ENCODE measurements around the gene HPSE2. TPM values are rescaled to one million over a fixed set of nuclear protein-coding genes. Genes with fewer than 3 reads are reported as not detected.

HPSE2 gene
- total RNA-seq, 1 experiment from 2014 or later = 0.20 TPM

DNA sequence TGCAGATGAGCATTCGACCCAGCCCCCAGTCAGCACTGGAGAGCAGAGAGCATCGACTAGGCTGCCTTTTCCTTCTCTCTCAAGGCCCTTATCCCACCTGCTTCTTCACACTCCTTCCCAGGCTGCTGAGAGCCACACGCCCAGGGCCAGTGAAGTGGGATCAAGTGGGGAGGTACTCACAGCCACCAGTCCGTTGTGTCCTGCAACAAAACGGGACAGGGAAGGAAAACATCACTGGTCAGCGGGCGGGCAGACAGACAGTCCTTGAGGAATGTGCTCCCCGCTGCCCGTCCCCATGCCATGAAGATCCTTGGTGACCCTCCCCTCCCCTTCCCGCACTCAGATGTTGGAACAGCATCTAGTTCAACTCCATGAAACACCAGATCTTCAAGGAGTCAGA, 824.9 kb downstream of the HPSE2 start:
- no peaks in the 10 kb centered on the region for H3K27me3 ChIP-seq (ENCODE audit: insufficient read depth, low read length)
- Mint-ChIP-seq H3K27ac (peak overlapping the region in 1 of 3 experiments; percentile 87; a peak in 1 of 7 replicates), H3K36me3 (ENCODE audit: insufficient read depth in 1 of 3, low read depth in 3 of 3) (no peaks in the 10 kb centered on the region), H3K27me3 (ENCODE audit: low read depth) (no peaks in the 10 kb centered on the region; the same call in 1 of the 2 replicates), H3K9me3 (no peaks in the 10 kb centered on the region), H3K4me1 (peaks cover 13 to 14% of the 10 kb centered on the region in 2 experiments), H3K4me3 (no peak overlapping the region)
- no peak overlapping the region for H4K5ac ChIP-seq (ENCODE audit: insufficient read length, low read depth, low read length)
- no peak overlapping the region for H2AFZ ChIP-seq (ENCODE audit: low read length)
- H3K4ac ChIP-seq (ENCODE audit: low read depth, low read length) = no peak overlapping the region
- no peak for DNase-seq
- H2BK20ac ChIP-seq (ENCODE audit: low read depth, low read length, poor library complexity, severe bottlenecking) = no peak overlapping the region
- no peak overlapping the region for H3T11ph ChIP-seq (ENCODE audit: low read length)
- no peak overlapping the region; the same call in 1 of the 2 replicates for H3K14ac ChIP-seq (ENCODE audit: insufficient read depth, low read length)
- TF ChIP-seq, protein P1, sequence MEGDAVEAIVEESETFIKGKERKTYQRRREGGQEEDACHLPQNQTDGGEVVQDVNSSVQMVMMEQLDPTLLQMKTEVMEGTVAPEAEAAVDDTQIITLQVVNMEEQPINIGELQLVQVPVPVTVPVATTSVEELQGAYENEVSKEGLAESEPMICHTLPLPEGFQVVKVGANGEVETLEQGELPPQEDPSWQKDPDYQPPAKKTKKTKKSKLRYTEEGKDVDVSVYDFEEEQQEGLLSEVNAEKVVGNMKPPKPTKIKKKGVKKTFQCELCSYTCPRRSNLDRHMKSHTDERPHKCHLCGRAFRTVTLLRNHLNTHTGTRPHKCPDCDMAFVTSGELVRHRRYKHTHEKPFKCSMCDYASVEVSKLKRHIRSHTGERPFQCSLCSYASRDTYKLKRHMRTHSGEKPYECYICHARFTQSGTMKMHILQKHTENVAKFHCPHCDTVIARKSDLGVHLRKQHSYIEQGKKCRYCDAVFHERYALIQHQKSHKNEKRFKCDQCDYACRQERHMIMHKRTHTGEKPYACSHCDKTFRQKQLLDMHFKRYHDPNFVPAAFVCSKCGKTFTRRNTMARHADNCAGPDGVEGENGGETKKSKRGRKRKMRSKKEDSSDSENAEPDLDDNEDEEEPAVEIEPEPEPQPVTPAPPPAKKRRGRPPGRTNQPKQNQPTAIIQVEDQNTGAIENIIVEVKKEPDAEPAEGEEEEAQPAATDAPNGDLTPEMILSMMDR (conservative IDR thresholded peaks at IDR 0.05) = no peak
- no peak overlapping the region for H4K8ac ChIP-seq (replicated peaks; ENCODE audit: insufficient read length, low read depth, low read length)
- no peaks in the 10 kb centered on the region for H4K20me1 ChIP-seq (ENCODE audit: control insufficient read depth, insufficient read depth, insufficient read length)
- H3K23ac ChIP-seq (ENCODE audit: insufficient read length, low read depth, low read length) = no peak overlapping the region
- no peaks in the 10 kb centered on the region for H3K79me2 ChIP-seq (ENCODE audit: insufficient read depth, low read length)
- no peaks in the 10 kb centered on the region for H3K79me1 ChIP-seq (ENCODE audit: insufficient read depth, low read depth, low read length, poor library complexity, severe bottlenecking)
- no peak overlapping the region for H2AK5ac ChIP-seq (ENCODE audit: insufficient read length, low read length)
- peaks cover 7% of the 10 kb centered on the region for H3K23me2 ChIP-seq (ENCODE audit: insufficient read length, low read depth, low read length, poor library complexity, severe bottlenecking)
- no peak overlapping the region for H3K18ac ChIP-seq (ENCODE audit: insufficient read length, low read depth, low read length)
- H4K91ac ChIP-seq (ENCODE audit: insufficient read length, low read depth, low read length) = no peak overlapping the region
- H2BK120ac ChIP-seq (ENCODE audit: low read depth, low read length, poor library complexity, severe bottlenecking) = no peak overlapping the region
- H3K4me1 ChIP-seq (ENCODE audit: insufficient read depth, low read length) = peaks cover 6% of the 10 kb centered on the region; the same call in 1 of the 2 replicates
- no peak overlapping the region for H2BK15ac ChIP-seq (ENCODE audit: low read depth, low read length)
- no peak overlapping the region for H3K9ac ChIP-seq (ENCODE audit: extremely low read depth, insufficient read length, low read length)
- H2BK5ac ChIP-seq (ENCODE audit: insufficient read length, low read length) = no peak overlapping the region
- no peak overlapping the region for H3K56ac ChIP-seq (ENCODE audit: insufficient read length, low read depth, low read length)
- no peak overlapping the region for H2BK12ac ChIP-seq (ENCODE audit: insufficient read length, low read depth, low read length)
- WGBS (ENCODE audit: extremely low coverage, insufficient read length, low lambda C conversion rate) = no CpG with 5 or more reads among the region's 10 CpGs
- H3K27ac ChIP-seq (ENCODE audit: insufficient read length, low read depth, low read length) = no peak overlapping the region
- H3K9me3 ChIP-seq (ENCODE audit: control insufficient read depth, low read depth, low read length) = no peaks in the 10 kb centered on the region
- no peak overlapping the region for H3K4me2 ChIP-seq (ENCODE audit: insufficient read depth, insufficient read length, low read length)
